GM20000 (cell line): ENCODE results near the gene NOP58.
"Not testable (repeated sequence)": the region's sequence is repeated elsewhere in the genome, so short reads cannot be mapped to it uniquely, and the experiment has no call there.

Source experiments
- DNase-seq: peaks from one replicate; pipeline ENCODE4 v3.0.0; 2012; ENCODE audit warnings: low spot score
- TF ChIP-seq, protein P1 (sequence below): IDR thresholded peaks from 2 replicates; pipeline ENCODE4 v1.5.1; 2012; ENCODE audit warnings: mild to moderate bottlenecking, control low read depth; ENCODE audit errors: extremely low read depth, missing control alignments

Gene NOP58, protein sequence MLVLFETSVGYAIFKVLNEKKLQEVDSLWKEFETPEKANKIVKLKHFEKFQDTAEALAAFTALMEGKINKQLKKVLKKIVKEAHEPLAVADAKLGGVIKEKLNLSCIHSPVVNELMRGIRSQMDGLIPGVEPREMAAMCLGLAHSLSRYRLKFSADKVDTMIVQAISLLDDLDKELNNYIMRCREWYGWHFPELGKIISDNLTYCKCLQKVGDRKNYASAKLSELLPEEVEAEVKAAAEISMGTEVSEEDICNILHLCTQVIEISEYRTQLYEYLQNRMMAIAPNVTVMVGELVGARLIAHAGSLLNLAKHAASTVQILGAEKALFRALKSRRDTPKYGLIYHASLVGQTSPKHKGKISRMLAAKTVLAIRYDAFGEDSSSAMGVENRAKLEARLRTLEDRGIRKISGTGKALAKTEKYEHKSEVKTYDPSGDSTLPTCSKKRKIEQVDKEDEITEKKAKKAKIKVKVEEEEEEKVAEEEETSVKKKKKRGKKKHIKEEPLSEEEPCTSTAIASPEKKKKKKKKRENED

DNA sequence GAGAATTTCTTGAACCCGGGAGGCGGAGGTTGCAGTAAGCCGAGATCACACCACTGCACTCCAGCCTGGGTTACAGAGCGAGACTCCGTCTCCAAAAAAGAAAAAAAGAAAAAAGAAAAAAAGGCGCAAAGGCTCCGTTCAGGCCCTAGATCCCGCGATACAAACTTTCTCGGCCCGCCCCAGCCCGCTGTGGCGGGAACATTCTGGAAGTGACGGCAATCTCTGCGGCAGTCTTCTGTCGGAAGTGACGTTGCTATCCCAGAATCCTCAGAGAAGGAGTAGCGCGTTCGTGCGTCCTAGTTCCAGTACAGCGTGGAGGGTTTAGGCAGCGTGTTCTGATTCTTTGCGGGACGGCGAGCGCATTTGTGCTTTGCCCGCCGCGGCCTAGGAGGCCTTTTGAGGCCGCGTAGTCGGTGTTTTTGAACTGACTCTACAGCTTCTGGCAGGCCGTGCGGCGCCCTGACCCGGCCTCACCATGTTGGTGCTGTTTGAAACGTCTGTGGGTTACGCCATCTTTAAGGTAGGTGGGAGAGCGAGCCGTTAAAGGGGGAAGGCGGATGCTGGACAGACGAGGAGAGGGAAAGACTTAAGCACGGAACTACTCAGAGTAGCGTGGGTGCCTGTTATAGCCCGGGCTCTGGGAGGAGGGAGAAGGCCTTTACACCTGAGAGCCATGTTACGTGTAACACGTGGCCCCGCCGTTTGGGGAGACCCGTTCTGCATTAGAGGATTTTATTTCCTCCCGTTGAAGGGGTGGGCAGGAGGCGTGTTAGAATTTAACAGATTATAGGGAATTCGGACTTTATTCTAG, at the start of gene NOP58:
TSS of gene NOP58 (plus strand) at position 297 of the 811 bp plus-strand sequence. CDS start at position 476, 179 bp downstream.
- peak; percentile 87 for DNase-seq
- TF ChIP-seq, protein P1, sequence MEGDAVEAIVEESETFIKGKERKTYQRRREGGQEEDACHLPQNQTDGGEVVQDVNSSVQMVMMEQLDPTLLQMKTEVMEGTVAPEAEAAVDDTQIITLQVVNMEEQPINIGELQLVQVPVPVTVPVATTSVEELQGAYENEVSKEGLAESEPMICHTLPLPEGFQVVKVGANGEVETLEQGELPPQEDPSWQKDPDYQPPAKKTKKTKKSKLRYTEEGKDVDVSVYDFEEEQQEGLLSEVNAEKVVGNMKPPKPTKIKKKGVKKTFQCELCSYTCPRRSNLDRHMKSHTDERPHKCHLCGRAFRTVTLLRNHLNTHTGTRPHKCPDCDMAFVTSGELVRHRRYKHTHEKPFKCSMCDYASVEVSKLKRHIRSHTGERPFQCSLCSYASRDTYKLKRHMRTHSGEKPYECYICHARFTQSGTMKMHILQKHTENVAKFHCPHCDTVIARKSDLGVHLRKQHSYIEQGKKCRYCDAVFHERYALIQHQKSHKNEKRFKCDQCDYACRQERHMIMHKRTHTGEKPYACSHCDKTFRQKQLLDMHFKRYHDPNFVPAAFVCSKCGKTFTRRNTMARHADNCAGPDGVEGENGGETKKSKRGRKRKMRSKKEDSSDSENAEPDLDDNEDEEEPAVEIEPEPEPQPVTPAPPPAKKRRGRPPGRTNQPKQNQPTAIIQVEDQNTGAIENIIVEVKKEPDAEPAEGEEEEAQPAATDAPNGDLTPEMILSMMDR, result no peak

DNA sequence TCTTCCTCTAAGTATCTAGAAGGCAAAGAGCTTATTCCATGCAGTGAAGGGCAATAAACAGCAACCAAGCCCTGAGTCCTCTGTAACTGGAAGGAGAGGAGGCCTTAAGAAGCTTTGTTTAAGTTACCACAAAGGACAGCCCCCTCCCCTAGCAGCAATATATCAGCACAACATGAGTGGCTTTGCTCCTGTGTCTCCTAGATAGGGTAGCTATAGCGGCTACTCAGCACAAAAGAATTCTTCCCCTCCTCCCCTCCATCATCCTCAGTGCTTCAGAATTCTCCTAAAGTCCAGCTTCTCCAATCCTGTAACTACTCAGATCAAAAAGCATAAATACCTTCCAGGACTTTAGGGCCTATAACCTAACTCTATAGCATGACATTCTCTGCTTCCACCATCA, 43.7 kb upstream of the NOP58 start:
- TF ChIP-seq, protein P1, result no peak
- no peak for DNase-seq

DNA sequence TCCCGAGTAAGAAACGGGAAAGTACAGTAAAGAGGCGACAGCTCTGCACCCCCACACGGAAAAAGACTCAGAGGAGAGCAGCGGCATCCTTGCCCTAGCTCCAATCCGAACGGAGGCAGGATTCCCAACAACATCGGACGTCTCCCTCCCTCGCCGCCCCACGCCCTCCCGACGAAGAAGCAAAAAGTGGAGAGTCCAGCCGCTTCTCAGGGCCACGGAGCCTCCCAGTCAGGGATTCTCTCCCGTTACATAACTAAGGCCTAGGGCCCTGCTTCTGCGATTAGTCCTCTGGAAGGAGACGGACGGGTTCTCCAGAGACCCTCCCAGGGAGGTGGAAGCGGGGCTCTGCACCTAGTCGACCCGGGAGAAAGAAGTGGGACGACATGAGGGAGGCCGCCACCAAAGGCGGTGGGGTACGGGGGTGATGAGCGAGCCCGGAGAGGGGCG, 27.8 kb upstream of the NOP58 start:
- TF ChIP-seq, protein P1, result no peak
- peak; percentile 55 for DNase-seq

DNA sequence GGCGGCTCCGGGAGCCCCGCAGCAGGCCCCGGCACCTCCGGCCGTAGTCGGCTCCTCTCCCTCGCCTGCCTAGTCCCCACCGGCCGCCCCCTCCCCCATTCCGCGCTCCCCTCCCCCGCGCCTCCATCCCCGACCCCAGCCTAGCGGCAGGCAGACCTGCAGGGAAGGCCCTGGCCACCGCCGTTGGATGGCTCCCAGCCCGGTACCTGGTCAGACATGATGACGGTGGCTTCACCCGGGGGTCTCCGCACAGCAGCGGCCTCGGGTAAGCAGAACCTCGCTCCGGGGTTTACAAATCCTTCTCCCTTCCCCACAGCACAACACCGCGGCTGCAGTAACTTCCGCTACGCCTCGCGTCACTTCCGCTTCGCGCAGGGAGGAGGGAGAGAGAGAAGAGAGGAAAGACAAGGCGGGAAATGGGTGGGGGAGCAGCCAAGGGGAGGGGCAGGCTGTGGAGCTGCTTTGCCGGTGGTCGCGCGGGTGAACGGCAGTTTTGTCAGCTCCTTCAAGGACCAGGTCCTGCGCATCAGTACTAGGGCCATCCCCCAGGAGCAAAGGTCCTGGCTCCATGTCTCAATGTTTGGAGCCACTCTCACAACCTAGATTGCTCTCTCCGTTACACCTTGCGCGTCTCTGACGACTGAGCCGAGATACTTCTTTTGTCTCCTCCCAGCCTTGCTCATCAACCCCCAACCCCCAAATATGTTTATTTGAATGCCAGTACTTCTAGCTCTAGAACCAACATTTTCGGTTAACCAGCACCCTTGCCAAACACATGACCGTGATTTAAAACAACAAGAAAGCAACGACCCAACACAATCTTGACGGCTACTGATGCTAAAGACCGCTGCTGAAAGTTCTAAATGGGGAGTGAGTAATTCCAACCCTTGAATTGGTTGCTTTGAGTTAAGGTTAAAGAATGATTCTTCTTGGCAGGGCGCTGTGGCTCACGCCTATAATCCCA, 27.0 kb upstream of the NOP58 start, which contains the start of gene SUMO1:
TSS of gene SUMO1 (minus strand) at position 364 of the 964 bp plus-strand sequence. CDS start at position 218, 146 bp downstream.
- TF ChIP-seq, protein P1, result no peak

DNA sequence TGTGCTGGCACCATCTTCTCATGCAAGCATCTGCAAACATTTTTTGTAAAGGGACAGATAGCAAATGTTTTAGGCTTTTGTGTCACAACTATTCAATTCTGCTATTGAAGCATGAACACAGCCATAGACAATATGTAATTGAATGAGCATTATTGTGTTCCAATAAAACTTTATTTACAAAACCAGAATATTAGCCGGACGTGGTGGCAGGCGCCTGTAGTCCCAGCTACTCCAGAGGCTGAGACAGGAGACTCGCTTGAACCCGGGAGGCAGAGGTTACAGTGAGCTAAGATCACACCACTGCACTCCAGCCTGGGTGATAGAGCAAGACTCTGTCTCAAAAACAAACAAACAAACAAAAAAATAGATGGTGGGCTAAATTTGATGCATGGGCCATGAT, 17.9 kb upstream of the NOP58 start:
- not testable (repeated sequence) for DNase-seq

More for the DNA sequence above, 27.0 kb upstream of the NOP58 start, which contains the start of gene SUMO1:
- peak; percentile 91 for DNase-seq

DNA sequence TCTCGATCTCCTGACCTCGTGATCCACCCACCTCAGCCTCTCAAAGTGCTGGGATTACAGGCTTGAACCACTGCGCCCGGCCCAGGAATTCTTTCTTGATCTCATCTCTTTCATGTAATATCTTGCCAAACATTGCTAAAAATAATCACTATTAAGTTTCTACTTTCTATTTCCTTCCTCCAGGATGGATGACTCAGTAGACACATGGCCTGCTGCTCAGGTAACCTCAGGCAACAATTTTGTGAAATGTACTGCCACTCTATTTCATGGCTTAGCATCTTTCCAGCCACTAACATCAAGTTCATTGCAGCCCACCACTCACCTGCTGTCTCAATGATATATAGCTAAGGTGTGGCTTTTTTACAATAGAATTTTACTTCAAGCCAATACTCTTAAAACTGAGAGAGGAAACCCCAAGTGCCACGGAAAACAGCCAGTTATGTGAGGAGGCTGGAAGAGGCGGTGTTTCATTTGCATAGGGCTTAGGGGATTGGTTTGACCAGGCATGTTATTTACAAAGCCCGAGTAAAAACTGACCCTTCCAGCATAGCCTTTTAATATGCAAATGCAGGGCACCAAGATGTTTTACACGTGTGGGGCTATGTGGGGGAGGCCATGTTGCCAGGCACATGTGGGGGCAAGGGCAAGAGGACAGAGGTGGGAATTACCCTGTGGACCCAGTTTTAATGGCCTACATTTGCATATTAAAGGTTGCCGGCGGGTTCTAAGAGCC, 15.9 kb upstream of the NOP58 start:
- DNase-seq, result no peak
- TF ChIP-seq, protein P1, result no peak
